Breast epithelium (tissue), 4 donors: Measurements from ENCODE around the gene CEACAM3. TPM values are rescaled to one million over a fixed set of nuclear protein-coding genes. Genes with fewer than 3 reads are reported as not detected.
A peak's percentile ranks its signal among the peaks of the same experiment; 100 is the strongest.
"Not testable (repeated sequence)": the region's sequence is repeated elsewhere in the genome, so short reads cannot be mapped to it uniquely, and the experiment has no call there.

ENCODE experiments used
- DNase-seq, 2 donors: peaks; one replicate each; pipeline ENCODE4 v3.0.0-alpha.2; 2019; ENCODE audit warnings: low spot score in 2 of 2
- H3K27ac ChIP-seq, 2 donors: fragments of 200-600 bp; sonication (generic) in 1 of 2; one replicate each; pipeline ENCODE4 v1.5.1; 2016 to 2019; ENCODE audit warnings: mild to moderate bottlenecking in 1 of 2
- H3K27me3 ChIP-seq, 2 donors: fragments of 200-600 bp; sonication (generic) in 1 of 2; one replicate each; pipeline versions ENCODE4 v1.5.1 to v1.6.0; 2017 to 2019; ENCODE audit warnings: control low read depth in 1 of 2, mild to moderate bottlenecking in 1 of 2
- H3K36me3 ChIP-seq: fragments of 200-600 bp; one replicate; pipeline ENCODE4 v1.5.1; 2019
- H3K4me1 ChIP-seq, 2 donors: fragments of 200-600 bp; sonication (generic); one replicate each; pipeline ENCODE4 v1.5.1; 2016 to 2019; ENCODE audit warnings: control low read depth in 1 of 2
- H3K4me3 ChIP-seq, 3 donors: fragments of 200-600 bp; sonication (generic); 1 replicate in 2 of 3; 2 replicates in 1 of 3; pipeline ENCODE4 v1.5.1; 2016 to 2019; ENCODE audit warnings: mild to moderate bottlenecking in 3 of 3, moderate library complexity in 2 of 3
- H3K9me3 ChIP-seq, 2 donors: fragments of 200-600 bp; sonication (generic) in 1 of 2; one replicate each; pipeline ENCODE4 v1.5.1; 2016 to 2019; ENCODE audit warnings: control low read depth in 1 of 2
- POLR2A ChIP-seq: fragments of 450-650 bp; IDR thresholded peaks from one replicate; pipeline ENCODE4 v1.6.1; 2016; ENCODE audit warnings: antibody characterized with exemption, mild to moderate bottlenecking, moderate library complexity
- POLR2AphosphoS5 ChIP-seq, 3 donors: sonication (generic); formaldehyde crosslinking; IDR thresholded peaks; one replicate each; pipeline ENCODE4 v1.6.1; 2017; ENCODE audit warnings: antibody characterized with exemption in 3 of 3
- intact Hi-C: fragments of 100-400 bp; cut with DNase I; formaldehyde crosslinking; loops from one replicate; pipeline ENCODE4 v1.15.1; 2023; ENCODE audit warnings: low total_unique reads
- total RNA-seq, 3 donors: library from RNA; depleted of rRNA; stranded (reverse); fragments of >200 nt; gene quantifications; one replicate each; pipeline ENCODE4 v1.1.0, GENCODE V29; 2016
- TF ChIP-seq, protein P1 (sequence below), 3 donors: fragments of 450-650 bp; IDR thresholded peaks; one replicate each; pipeline ENCODE4 v1.5.1; 2016 to 2017; ENCODE audit warnings: antibody characterized with exemption in 3 of 3, mild to moderate bottlenecking in 3 of 3, moderate library complexity in 3 of 3

Gene CEACAM3
- total RNA-seq, 3 donors from 2014 or later = 0.64 TPM; not detected in 2

DNA sequence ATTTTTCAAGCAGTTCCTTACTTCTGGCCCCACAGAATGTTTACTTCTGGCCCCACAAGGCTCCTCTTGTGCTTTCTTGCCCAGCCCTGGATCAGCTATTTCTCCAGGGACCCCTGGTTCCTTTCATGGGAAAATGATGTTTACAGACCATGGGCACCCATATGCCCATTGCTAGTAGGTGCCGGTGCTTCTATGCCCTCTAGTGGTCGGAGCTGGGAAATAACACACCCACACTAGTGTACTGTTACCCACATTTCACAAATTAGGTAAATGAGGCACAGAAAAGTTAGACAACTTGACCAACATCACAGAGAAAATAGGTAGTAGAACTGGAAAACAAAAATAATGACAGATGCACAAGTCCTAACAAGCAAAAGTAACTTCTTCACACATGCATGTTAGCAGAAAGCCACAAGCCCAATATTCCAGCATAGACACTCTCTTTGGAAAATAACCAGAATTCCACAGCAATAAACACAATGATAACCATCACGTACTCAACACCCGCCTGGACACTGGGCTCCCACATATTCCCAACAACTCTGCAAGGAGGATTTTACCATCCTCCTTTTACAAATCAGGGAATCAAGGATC is 42.4 kb upstream of the CEACAM3 start:
- DNase-seq = no peak
- no peaks in the 10 kb centered on the region for H3K36me3 ChIP-seq
- no peak overlapping the region for H3K4me3 ChIP-seq
- intact Hi-C loops = no loop called here
- TF ChIP-seq POLR2AphosphoS5 (IDR thresholded peaks at IDR 0.05) = no peak
- TF ChIP-seq, protein P1, sequence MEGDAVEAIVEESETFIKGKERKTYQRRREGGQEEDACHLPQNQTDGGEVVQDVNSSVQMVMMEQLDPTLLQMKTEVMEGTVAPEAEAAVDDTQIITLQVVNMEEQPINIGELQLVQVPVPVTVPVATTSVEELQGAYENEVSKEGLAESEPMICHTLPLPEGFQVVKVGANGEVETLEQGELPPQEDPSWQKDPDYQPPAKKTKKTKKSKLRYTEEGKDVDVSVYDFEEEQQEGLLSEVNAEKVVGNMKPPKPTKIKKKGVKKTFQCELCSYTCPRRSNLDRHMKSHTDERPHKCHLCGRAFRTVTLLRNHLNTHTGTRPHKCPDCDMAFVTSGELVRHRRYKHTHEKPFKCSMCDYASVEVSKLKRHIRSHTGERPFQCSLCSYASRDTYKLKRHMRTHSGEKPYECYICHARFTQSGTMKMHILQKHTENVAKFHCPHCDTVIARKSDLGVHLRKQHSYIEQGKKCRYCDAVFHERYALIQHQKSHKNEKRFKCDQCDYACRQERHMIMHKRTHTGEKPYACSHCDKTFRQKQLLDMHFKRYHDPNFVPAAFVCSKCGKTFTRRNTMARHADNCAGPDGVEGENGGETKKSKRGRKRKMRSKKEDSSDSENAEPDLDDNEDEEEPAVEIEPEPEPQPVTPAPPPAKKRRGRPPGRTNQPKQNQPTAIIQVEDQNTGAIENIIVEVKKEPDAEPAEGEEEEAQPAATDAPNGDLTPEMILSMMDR (IDR thresholded peaks at IDR 0.05) = peak; percentile 26 to 51 (median 48)
- H3K4me1 ChIP-seq = no peaks in the 10 kb centered on the region
- no peaks in the 10 kb centered on the region for H3K9me3 ChIP-seq
- H3K27me3 ChIP-seq = no peaks in the 10 kb centered on the region
- H3K27ac ChIP-seq = no peak overlapping the region

DNA sequence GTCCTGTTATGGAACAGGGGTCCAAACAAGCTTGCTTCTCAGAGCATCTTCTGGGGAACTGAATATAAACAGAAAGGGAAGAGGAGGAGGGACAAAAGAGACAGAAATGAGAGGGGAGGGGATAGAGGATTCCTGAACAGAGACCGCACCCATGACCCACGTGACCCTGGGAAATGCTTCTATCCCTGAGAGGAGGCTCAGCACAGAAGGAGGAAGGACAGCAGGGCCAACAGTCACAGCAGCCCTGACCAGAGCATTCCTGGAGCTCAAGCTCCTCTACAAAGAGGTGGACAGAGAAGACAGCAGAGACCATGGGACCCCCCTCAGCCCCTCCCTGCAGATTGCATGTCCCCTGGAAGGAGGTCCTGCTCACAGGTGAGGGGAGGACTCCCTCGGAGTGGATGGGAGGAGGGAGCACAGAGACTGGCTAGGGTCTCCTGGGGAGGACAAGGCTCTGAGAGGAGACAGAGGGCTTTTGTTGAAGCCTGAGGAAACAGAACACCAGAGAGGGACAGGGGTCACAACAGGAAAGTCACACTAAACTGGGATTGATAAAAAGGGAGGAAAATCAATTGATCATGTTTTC is 41.0 kb upstream of the CEACAM3 start, which contains the start of gene CEACAM6:
Gene CEACAM6 (plus strand): TSS at position 203 of the 586 bp plus-strand sequence. CDS start 109 bp downstream, at position 312.
- no peak within 1 kb of the TSS for H3K4me3 ChIP-seq
- H3K36me3 ChIP-seq = no peaks in the 10 kb centered on the region
- TF ChIP-seq POLR2A = no peak
- no peak for TF ChIP-seq POLR2AphosphoS5 (IDR thresholded peaks at IDR 0.05)
- TF ChIP-seq, protein P1 (IDR thresholded peaks at IDR 0.05) = no peak
- H3K27ac ChIP-seq = no peak within 1 kb of the TSS
- no peaks in the 10 kb centered on the region for H3K27me3 ChIP-seq
- H3K4me1 ChIP-seq = no peaks in the 10 kb centered on the region
- H3K9me3 ChIP-seq = no peaks in the 10 kb centered on the region
- no peak for DNase-seq
- intact Hi-C loops = no loop called here

DNA sequence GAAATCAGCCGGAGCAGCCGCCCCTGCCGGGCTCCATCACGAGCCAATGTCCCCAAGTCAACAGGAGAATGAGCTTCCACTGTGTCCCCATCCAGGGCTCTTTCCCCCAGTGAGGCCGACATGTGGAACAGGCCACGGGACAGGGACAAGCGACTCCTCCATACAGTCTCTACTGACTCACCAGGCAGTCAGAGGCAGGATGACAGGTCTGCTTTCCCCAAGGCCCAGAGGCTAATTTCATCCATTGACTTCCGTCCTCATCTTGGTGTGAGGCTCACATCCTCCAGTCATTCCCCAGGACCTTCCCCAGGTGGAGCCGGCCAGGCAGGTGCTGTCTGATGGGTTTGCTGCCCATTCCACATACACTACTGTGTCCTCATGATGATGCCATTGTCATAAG is 37.5 kb upstream of the CEACAM3 start:
- no peaks in the 10 kb centered on the region for H3K36me3 ChIP-seq
- intact Hi-C loops = no loop called here
- no peaks in the 10 kb centered on the region for H3K4me1 ChIP-seq
- no peak for DNase-seq
- no peak overlapping the region for H3K27ac ChIP-seq
- no peak overlapping the region for H3K4me3 ChIP-seq
- H3K9me3 ChIP-seq = no peaks in the 10 kb centered on the region
- H3K27me3 ChIP-seq = peaks cover 0 to 7% of the 10 kb centered on the region in 2 donors
- TF ChIP-seq, protein P1 (IDR thresholded peaks at IDR 0.05) = no peak
- TF ChIP-seq POLR2A (no peak), POLR2AphosphoS5 (IDR thresholded peaks at IDR 0.05) (no peak)

DNA sequence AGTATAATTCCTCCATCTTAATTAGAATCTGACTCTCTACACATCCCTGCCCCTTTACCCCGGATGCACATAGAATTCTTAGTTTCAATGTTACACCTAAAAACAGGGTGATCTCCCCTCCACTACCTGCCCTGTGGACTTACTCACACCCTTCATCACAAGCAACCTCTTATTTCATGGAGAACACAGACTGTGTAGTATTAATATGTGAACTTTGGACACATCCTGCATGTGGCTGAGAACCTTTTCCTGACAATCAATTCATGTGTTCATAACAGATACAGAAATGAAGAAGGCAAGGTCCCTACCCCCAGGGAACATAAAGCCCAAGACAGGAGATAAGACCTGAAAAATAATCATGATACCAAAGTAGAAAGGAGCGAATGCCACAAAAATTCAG is 29.3 kb upstream of the CEACAM3 start:
- no peak for DNase-seq
- Histone ChIP-seq H3K9me3 (no peaks in the 10 kb centered on the region), H3K36me3 (no peaks in the 10 kb centered on the region), H3K4me1 (no peaks in the 10 kb centered on the region), H3K27ac (no peak overlapping the region), H3K4me3 (no peak overlapping the region), H3K27me3 (peaks cover 0 to 10% of the 10 kb centered on the region in 2 donors)
- TF ChIP-seq POLR2A (no peak), POLR2AphosphoS5 (IDR thresholded peaks at IDR 0.05) (no peak)
- TF ChIP-seq, protein P1 (IDR thresholded peaks at IDR 0.05) = no peak
- intact Hi-C loops = no loop called here

DNA sequence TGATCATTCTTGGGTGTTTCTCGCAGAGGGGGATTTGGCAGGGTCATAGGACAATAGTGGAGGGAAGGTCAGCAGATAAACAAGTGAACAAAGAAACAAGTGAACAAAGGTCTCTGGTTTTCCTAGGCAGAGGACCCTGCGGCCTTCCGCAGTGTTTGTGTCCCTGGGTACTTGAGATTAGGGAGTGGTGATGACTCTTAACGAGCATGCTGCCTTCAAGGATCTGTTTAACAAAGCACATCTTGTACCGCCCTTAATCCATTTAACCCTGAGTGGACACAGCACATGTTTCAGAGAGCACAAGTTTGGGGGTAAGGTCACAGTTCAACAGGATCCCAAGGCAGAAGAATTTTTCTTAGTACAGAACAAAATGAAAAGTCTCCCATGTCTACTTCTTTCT is 28.3 kb upstream of the CEACAM3 start:
- H3K27ac ChIP-seq, intact Hi-C loops, H3K4me3 ChIP-seq, H3K4me1 ChIP-seq, H3K36me3 ChIP-seq, DNase-seq, H3K9me3 ChIP-seq, H3K27me3 ChIP-seq: not testable (repeated sequence)
